Measurements from ENCODE around the gene SLC35A2.

Gene SLC35A2

DNA sequence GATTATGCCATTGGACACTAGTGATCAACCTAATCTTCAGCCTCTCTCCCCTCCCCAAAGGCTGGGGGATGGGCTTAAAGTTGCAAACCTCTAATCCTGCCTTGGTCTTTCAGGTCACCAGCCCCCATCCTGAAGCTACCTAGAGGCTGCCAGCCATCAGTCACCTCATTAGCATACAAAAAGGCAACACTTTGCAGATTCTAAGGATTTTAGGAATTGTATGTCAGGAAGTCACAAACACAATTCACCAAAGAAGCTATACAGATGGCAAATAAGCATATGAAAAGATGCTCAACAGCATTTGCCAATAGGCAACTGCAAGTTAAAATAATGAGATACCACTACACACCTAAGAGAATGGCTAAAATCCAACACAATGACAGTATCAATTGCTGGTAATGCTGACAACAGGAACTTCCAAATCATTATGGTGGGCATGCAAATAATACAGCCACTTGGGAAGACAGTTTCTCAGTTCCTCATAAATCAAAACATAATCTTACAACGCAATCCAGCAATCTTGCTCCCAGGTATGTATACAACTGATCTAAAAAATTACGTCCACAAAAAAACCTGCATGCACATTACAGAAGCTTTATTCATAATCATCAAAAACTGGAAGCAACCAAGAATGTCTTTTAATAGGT, 16.4 kb upstream of the SLC35A2 start:
- no peak for DNase-seq (ENCODE audit: low read depth in 2 of 2)

DNA sequence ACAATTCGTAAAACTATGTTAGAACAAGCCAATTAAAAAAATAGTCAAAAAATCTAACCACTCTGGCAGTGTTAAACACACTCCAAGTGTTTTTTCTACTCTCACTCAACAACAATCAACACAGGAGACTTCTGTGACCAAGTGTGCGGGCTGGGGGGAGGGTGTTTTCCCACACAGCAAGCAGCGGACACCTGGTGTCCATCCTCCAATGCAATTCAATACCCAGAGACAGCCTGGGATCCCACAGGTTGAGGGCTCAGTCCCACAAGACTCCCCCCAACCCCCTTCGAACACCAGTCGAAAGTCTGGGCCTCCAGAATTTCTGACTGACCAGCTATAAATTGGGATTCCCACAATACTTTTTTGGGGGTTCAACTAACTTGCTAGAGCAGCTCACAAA, 15.7 kb upstream of the SLC35A2 start:
- DNase-seq (ENCODE audit: low read depth in 2 of 2): no peak

DNA sequence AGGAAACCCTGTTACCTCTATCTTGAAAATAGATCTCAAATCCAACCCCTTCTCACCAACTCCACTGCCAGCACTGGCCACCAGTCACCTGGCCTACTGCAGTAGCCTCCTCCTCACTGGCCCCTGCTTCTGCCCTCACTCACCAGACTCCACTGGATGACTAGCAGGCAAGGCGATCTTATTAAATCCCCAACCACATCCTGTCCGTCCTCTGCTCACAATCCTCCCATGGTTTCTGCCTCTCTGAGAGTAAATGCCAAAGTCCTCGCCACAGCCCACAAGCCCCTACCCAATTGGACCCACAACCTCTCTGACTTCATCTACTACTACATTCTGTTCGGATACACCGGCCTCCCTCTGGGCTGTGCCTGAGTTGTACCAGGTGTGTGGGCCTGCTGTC, 12.8 kb upstream of the SLC35A2 start:
- DNase-seq (ENCODE audit: low read depth in 2 of 2): no peak

DNA sequence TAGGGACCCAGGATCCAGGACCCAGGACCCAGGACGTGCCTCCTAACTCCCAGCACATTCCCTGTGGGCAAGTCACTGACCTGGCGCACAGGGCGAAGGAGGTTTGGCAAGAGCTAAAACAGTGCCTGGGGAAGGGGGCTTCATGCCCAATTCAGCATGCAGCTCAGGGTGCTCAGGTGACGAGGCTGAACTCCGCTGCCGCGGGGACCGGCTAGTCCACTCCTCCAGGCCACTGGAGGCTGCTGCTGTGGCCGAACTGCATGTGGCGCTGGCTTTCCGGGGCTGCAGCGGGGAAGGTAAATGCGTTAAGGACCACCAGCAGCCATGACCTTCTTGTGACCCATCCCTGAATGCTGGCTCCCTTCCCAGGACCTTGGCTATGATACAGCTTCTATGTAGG, 12.3 kb upstream of the SLC35A2 start:
- no peak for DNase-seq (ENCODE audit: low read depth in 2 of 2)

DNA sequence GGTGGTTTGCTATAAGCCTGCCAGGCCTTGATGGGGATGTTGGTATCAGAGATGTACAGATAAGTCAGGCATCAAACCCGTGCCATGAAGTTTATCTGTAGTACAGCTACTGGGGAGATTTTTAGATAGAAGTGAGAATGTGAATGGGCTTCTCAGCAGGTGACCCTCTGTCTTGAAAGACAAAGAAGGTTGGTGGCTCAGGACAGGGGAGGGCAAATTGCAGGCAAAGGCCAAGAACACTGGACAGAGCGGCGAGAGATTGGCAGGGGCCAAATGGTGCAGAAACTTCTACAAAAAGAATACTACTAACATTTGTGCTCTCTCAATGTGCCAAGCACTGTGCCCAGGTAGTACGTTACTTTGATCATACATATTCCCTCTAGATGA, 9.3 kb upstream of the SLC35A2 start:
- no peak for DNase-seq (ENCODE audit: low read depth in 2 of 2)

DNA sequence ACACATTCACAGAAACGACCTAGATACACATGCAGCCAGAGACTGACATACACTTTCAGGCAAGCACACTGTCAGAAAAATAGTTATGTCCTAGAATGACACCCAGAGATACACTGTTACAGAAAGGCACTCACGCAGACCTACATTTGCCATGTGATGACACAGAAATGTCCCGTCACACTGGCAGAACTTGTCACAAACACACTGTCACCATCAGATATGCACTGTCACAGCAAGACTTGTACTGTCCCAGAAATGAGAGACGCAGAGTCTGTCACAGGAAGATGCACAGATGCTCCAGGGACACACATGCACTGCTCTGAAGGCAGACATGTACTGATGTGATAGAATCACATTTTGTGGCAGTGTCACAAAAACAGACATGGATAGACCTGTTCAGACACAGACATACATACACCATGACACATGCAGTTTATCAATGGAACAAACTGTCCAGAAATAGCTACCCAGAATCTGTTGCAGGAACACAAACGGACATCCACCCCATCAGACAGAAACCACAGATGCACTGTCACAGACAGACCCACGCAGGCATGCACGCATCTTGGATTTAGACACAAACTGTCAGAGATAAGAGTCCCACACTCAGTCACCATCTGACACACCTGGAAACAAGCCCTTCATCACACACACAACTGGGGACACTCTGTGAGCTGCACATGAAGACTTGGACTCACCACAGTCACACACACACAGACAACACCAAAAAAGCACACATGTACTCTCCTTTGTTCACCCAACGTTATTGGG, 8.7 kb upstream of the SLC35A2 start:
- DNase-seq (ENCODE audit: low read depth in 2 of 2): no peak

DNA sequence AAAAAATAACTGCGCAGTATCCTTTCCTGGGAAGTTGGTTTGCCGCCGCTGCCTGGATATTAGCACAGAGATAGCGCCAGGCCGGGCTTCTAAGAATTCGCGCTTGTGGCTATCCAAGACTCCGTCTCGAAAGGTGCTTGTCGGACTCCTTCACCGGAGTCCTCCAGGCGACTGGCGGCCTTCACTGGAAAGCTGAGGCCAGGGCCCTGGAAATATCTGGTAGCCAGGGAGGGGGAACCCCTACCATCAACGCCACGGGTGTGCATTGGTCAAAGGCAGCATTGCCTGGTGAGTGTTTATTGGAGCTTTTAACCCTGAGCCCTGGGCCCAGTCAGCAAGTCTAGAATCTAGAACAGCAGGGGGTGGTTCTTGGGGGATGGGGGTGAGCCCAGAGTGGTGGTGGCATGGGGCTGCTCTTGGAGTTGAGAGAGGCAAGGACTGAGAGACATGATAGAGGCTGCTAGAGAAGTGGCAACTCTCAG, 8.0 kb upstream of the SLC35A2 start:
- no peak for DNase-seq (ENCODE audit: low read depth in 2 of 2)

DNA sequence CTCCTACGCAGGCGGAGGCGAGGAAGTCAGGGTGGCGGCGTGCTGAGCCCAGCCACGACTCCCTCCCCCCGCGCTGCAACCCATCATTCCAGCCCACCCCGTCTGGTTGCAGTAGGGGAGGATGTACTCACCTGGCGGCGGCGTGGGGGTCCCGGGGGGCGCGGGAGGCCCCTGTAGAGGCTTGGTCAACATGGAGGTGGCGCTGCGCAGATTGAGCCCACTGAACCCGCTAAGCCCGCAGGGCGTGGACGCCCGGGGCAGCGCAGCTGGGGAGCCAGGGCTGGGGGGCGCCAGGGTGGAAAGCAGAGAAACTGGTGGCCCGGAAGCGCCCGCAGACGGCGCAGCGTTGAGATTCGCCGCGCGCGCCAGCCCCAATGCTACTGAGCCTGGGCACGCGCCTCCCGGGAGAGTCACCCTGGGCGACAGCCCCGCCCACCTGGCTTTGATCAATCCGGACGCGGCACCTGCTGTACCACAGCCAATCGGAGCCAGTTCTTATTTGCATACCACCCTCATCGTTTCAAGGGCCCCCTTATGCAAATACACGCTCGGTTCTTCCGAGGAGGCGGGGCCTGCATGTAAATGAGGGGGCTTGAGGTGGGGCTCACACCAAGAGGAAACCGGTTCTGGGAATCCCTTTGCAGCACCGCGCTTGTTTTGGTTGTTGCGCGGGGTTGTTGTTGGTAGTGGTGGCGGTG, 7.3 kb upstream of the SLC35A2 start, which contains the start of gene PIM2:
Gene PIM2, minus strand, starts transcription at position 382 of the 698 bp plus-strand sequence. Its CDS starts 190 bp downstream, at position 192.
- DNase-seq (ENCODE audit: low read depth in 2 of 2): peak; percentile 80 to 81

DNA sequence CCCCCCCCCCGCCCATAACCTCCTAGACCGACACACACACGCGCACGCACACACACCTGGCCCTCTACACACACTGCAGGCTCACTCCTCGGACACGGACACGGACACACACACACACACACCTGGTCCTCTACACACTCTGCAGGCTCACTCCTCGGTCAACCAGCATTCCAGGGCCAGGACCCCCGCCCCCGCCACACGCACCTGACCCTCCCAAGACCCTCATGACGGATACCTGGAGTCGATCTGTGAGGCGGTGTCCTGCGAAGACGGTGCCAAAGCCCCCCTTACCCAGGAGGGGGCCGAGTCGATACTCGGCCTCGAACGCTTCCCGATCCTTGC, 6.8 kb upstream of the SLC35A2 start:
- no peak for DNase-seq (ENCODE audit: low read depth in 2 of 2)

DNA sequence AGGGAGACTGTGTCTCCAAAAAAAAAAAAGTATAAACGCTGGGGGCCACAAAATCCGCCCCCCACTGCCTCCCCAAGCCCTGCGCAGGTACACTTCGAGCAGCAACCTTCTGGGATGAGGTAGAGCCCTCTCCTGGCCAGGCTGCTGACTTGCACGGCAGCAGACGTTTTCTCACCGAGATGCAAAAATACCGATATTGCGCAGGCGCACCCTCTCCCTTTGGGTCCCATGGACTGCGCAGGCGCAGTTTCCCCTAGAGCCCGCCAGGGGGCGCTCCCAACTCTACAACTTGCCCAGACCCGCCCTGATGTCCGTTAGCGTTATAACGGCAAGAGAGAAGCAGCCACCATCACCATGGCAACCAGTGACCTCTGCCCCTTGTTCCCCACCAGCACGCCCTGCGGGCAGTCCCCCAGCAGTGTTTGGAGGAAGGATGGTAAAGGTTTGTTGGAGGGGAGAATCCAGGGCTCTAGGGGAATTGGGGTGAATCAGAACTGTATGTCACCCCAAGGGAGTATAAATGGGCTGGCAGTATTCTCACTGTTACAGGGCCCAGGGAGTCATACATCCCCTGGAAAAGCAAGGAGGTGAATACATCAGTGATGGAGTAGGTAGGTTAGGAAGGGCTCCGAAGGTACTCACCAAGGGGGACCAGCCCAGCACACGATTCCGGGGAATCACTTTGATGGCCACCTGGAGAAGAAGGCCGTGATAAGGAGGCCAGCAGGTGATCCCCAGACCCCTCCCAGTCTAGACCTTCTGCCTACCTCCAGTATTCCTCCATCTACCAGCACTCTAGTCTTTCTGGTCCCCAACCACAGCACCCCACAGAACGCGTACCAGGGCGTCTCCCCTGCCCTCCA, 5.9 kb upstream of the SLC35A2 start:
- DNase-seq (ENCODE audit: low read depth in 2 of 2): peak; percentile 72 to 82

DNA sequence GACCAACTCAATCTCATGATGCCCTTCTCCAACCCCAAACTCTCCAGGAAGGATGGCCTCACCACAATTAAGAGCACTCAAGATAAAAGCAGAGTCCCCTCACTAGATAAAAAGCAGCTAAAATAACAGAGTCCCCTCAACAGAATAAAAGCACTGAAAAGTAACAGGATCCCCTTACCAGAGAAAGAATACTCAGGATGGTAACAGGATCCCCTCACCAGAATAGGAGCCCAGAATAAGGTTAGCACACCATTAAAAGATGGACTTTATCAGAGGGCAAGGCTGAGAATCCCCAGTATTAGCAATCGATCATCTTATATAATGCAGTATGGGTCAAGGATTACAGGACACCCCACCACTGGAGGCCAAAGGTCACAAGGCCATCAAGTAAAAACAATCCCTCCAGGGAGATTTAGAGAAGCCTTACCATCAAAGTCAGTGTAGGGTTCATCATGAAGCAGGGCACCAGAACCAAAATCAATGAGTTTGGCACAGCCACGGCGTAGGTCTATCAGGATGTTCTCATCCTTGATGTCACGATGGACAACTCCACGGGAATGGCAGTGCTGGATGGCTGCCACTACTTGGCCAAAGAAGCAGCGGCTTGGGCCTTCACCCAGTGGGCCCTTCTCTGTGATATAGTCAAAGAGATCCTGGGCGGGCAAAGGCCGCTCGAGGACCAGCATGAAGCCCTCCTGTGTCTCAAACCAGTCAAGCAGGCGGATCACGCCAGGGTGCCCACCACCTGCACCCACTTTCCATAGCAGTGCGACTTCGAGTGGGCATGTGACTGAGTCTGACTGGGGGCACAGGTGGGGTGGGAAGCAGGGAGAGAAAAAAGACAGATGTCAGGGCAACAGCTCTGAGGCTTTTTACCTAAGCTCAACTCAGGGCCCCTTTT, 3.4 kb upstream of the SLC35A2 start:
- DNase-seq (ENCODE audit: low read depth in 2 of 2): no peak

DNA sequence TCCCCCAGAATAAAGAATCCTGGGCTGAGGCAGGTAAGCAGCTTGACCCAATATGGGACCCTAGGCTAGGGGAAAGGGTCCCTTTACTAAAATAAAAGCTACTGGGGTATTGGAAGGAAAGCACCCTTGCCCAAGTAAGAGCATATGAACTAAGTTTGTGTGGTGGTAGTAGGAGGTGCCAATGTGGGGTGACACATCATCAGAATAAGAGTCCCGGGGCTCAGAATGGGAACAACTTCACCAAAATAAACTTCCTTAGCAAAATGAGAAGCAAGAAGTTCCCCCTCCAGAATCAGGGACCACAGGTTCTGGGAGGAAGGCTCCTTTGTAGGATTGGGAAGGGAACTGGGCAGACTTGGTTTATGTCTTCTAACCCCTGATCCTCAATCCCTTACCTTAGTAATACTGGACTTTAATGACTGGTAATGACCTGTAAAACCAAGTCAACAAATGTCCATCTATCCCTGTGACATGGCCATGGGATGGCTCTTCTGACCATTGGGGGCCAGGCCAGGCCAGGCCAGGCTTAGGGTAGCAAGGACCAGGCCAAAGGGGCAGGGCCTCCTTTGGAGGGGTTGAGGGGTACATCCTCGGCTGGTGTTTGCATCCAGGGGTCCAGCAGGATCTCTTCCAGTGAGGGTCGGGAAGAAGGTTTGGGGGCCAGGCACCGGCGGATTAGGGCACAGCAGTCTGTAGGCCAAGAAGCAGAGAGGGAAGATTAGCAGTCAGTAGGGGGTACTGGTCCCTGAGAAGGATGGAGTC, 2.3 kb upstream of the SLC35A2 start:
- DNase-seq (ENCODE audit: low read depth in 2 of 2): no peak

DNA sequence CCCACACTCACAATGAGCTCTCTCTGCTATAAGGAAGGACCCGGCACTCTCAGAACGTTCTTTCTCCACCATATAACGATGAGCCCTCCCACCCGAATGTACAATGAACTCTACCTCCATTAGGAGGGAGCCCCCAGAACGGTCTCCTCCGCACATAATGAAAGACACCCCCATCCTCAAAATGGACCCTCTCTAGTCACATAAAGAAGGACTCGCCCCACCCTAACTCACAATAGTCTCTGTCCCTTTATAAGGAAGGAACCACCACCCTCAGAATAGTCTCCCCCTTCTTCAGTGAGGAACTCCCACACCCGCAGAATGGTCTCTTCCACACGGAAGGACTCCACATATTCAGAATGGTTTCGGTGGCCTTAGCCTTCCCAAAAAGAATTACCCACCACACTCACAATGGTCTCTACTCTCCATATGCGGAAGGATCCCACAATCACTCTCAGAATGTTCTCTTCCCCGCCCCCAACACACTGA, 477 bp downstream of the SLC35A2 start:
- DNase-seq (ENCODE audit: low read depth in 2 of 2): no peak

DNA sequence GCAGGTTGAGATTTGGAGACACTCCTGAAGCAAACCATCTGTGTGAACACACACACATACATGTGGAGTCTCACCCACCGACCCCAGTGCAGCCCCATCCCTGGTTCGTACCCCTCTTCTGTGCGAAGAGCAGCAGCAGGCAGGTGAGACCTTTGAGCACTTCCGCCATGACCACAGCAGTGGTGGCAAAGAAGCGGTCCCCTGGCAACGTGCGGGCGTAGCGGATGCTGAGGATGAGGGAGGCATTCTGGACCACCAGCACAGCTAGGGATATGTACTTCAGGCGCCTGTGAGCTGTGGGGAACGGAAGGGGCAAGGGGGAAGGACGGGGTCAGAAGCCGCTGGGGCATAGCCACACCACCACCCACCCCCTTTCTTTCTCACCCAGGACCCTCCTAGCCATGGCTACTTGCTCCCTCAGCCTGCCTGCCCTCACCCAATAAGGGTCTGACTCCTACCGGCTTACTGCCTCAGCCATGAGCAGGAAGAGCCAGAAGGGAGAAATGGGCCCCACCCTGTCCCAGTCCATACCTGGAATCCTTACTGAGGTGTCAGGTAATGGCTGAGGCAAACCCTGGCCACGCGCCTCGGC, 1.6 kb downstream of the SLC35A2 start:
- no peak for DNase-seq (ENCODE audit: low read depth in 2 of 2)

DNA sequence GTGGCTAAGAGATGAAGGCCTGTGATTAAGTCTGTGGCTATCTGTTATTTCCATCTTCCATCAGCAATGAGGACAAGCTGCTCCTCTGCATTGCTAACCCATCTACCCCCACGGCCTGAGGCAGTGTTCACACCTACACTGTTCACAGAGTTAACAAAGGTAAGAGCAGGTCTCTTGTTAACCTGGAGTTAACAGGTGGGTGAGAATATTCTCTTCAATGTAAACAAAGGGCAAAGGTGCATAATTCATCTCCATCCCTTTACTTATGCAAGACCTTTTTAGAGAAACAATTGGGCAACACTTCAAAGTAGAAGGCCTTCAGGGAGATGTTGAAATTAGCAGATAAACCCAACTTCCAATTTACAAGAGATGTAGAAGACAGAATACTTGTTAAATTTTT, 2.8 kb downstream of the SLC35A2 start:
- DNase-seq (ENCODE audit: low read depth in 2 of 2): no peak

DNA sequence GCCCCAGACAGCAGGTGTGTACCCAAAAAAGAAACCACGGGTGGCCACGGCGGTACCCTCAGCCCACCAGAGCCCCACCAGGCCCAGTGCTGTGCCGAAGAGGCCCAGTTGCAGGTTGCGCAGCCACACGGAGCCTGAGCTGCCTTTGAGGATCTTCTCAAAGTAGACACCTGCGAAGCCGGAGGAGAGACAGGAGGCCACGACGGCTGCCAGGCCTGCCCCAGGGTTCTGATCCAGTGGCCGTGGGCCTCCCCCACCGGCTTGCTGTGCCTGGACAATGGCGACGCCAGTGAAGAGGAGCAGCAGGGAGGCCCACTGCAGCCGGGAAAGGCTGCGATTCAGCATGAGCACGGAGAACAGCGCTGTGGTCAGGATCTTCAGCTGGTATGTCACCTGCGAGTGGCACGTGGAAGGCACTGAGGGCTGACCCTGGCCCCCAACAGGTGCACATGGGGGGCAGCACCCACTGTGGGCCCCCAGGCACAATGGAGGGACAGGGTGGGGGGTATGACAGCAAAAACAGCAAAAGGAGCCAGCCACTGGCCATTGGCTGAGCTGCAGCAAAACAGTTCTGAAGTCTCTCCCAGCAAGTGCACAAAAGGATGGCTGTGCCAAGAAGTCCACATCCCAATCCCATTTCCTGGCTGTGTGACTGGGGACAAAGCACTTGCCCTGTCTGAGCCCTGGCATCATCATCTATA, 6.2 kb downstream of the SLC35A2 start:
- DNase-seq (ENCODE audit: low read depth in 2 of 2): no peak

DNA sequence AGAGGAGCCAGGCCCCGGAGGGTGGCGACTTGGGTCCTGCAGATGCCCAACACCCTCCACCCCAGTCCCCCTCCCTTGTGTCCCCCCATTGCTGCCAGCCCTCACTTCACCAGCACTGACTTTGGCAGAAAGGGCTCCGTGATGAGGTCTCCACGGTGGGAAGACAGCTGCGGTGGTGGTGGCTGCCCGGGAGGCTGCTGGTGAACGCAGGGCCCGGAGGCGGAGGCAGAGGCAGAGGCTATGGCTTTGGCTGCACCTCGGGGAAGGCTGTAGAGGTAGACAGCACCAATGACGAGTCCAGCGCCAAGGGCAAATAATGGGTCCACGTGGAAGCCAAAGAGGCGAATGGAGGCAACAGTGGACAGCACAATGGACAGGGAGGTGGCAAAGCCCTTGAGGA, 6.8 kb downstream of the SLC35A2 start:
- no peak for DNase-seq (ENCODE audit: low read depth in 2 of 2)

DNA sequence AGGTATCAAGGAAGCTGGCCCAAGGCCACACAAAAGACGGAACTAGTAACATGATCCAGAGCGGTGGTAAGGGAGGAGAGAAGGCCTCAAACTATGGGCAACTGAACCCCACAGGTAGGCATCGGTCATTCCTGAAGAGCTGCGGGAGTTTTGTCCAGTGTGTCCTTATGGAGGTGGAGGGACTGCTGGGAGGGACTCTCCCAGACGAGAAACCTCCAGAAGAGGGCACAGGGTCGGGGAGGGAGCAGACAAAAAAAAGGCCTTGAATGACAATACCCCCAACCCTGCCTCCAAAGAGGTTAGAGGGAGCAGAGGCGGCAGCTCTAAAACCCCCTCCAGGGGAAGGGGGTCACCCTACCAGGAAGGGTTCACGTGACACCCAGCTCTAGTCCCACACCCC, 7.3 kb downstream of the SLC35A2 start:
- no peak for DNase-seq (ENCODE audit: low read depth in 2 of 2)

DNA sequence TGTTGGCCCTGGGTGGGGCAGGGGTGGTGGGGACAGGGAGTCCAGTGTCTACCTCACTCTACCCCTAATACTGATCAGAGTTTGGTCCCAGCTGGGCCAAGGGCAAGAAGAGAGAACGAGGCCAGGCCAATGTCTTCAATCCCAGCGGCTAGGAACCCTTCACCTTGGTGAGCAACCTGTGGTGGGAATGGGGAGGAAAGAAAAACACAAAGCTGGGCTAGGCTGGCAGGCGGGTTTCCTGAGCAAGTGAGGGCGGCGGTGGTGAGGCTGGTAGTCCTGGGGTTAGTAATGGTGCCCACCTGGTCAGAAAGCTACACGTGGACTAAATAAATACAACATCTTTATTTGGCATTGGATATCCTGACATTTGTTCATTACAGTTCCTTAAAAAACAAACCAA, 8.2 kb downstream of the SLC35A2 start:
- DNase-seq (ENCODE audit: low read depth in 2 of 2): no peak
